Measurements from ENCODE around the gene GLIS1. TPM values are rescaled to one million over a fixed set of nuclear protein-coding genes. Genes with fewer than 3 reads are reported as not detected.

The GLIS1 gene
- total and polyA plus RNA-seq, 12 donors: 0.06 to 0.10 (median 0.09) TPM; not detected in 7

DNA sequence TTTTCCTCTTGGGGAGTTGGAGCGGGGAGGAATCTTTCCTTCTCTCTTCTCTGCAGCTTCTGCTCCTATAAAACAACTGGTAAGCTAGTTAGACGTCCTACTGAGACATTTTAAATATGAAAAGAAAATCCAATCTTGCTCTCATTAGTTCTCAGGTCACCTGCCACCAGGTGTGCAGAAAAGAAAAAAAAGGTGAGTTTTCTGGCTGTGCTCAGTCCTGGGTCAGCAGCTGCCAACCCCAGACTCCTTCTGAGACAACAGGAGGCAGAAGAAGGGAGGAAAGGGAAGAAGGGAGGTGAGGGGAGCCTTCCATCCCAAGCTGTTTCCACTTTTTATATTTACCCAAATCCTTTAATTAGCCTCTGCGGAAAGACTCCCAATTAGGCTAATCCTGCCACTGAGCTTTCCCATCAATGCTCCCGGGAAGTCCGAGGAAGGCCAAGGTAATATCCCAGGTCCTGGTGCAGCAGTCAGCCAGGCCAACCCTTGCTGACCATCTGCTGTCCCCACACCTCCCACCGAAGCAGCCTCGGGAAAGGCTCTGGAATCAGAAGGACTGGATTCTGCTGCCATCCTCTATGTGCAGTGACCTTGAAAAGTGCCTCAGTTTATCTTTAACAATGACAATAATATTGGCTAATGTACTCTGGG lies 33.4 kb downstream of the GLIS1 start:
- Histone ChIP-seq H3K9me3 (no peaks in the 10 kb centered on the region), H3K4me1 (no peaks in the 10 kb centered on the region), H3K36me3 (no peaks in the 10 kb centered on the region), H3K27ac (no peak overlapping the region), H3K27me3 (peaks cover 0 to 39% (median 12%) of the 10 kb centered on the region in 7 donors), H3K4me3 (no peak overlapping the region)
- intact Hi-C loops (cut with DNase I): no loop called here
- WGBS, 2 donors: 56 to 63% methylated on average over 7 of the region's 7 CpGs
- no peak for TF ChIP-seq CTCF (IDR thresholded peaks at IDR 0.05)
- ATAC-seq: no peak
- DNase-seq: no peak

- no peaks in the 10 kb centered on the region for H3K9me3 ChIP-seq
- no peak for TF ChIP-seq CTCF (IDR thresholded peaks at IDR 0.05)
- ATAC-seq (no peak), DNase-seq (no peak)
- intact Hi-C loops (cut with DNase I): no loop called here
- no peaks in the 10 kb centered on the region for H3K4me1 ChIP-seq
- H3K36me3 ChIP-seq: no peaks in the 10 kb centered on the region
- H3K27me3 ChIP-seq: peaks cover 0 to 46% (median 12%) of the 10 kb centered on the region in 7 donors
- 86 to 92% methylated on average over 8 of the region's 8 CpGs for WGBS, 2 donors
- no peak overlapping the region for H3K27ac ChIP-seq
- H3K4me3 ChIP-seq: no peak overlapping the region
These were observed 34.0 kb downstream of the GLIS1 start for GRCh38 chr1:53704804-53705445.

DNA sequence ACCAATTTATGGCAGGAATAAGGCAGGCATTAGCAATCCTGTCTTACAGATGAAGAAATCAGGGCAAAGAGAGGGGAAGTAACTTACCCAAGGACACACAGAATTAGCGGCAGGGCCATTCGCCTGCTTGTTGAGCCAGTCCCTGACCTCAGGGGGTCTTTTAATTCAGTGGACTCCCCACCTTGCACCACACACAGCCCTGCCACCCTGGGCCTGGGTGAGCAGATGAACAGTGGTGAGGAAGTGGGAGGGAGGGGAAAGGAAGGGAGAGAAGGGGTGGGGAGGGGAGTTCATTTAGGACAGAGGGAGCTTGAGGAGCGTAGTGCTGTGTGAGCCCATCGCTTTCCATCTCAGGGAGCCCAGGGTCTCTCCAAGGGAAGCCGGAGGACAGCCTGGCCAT lies 34.7 kb downstream of the GLIS1 start:
- intact Hi-C loops (cut with DNase I): no loop called here
- DNase-seq: no peak
- Histone ChIP-seq H3K9me3 (no peaks in the 10 kb centered on the region), H3K36me3 (no peaks in the 10 kb centered on the region), H3K4me1 (no peaks in the 10 kb centered on the region), H3K4me3 (no peak overlapping the region), H3K27ac (no peak overlapping the region), H3K27me3 (peaks cover 0 to 46% (median 12%) of the 10 kb centered on the region in 7 donors)
- no peak for ATAC-seq
- no peak for TF ChIP-seq CTCF (IDR thresholded peaks at IDR 0.05)
- WGBS, 2 donors: 88 to 89% methylated on average over 5 of the region's 5 CpGs

- peaks cover 0 to 3% (median 0%) of the 10 kb centered on the region in 9 donors for H3K4me1 ChIP-seq
- WGBS, 2 donors: 91 to 96% methylated on average over 1 of the region's 1 CpG
- ATAC-seq (no peak), DNase-seq (no peak)
- TF ChIP-seq CTCF (IDR thresholded peaks at IDR 0.05): no peak
- no peaks in the 10 kb centered on the region for H3K9me3 ChIP-seq
- intact Hi-C loops (cut with DNase I): no loop called here
- peaks cover 0 to 39% (median 9%) of the 10 kb centered on the region in 7 donors for H3K27me3 ChIP-seq
- H3K27ac ChIP-seq: no peak overlapping the region
- no peak overlapping the region for H3K4me3 ChIP-seq
- H3K36me3 ChIP-seq: no peaks in the 10 kb centered on the region
These were observed 35.8 kb downstream of the GLIS1 start for GRCh38 chr1:53703174-53703573.
